H1 (cell line): Measurements from ENCODE around the gene MCCD1. TPM values are rescaled to one million over a fixed set of nuclear protein-coding genes. Genes with fewer than 3 reads are reported as not detected.

Experiments
- CTCF ChIA-PET: fragments of 300-600 bp; sonication (Branson Sonifier 250); formaldehyde crosslinking; loops from one replicate; lab custom pipeline; 2021; ENCODE audit not compliant: partially characterized antibody; lab: Charles Lee
- POLR2A ChIA-PET: fragments of 300-600 bp; sonication (Branson Sonifier 250); formaldehyde crosslinking; loops from one replicate; lab custom pipeline; 2021; ENCODE audit warnings: inconsistent platforms; ENCODE audit not compliant: partially characterized antibody; lab: Charles Lee
- DNase-seq, 2 experiments: peaks; one replicate each; pipeline versions ENCODE4 v3.0.0 to v3.0.0-alpha.2; 2010 to 2022; ENCODE audit warnings: low spot score in 2 of 2, low read depth in 1 of 2, mixed read lengths in 1 of 2
- FAIRE-seq: peaks from 2 replicates; lab custom pipeline; 2011; peaks lifted over from hg19 to GRCh38; lab: Jason Lieb, UNC
- H2AFZ ChIP-seq: 2 replicates; pipeline ENCODE4 v1.8.1; 2012; ENCODE audit warnings: low read length, inconsistent platforms
- H2AK5ac ChIP-seq: 2 replicates; pipeline ENCODE4 v1.6.1; 2013; ENCODE audit warnings: low read depth, low read length
- H2BK120ac ChIP-seq: replicated peaks from 2 replicates; pipeline ENCODE3; 2013; ENCODE audit warnings: low read depth, low read length, inconsistent platforms
- H2BK12ac ChIP-seq: 2 replicates; pipeline ENCODE4 v1.6.1; 2013; ENCODE audit warnings: low read depth, low read length
- H2BK15ac ChIP-seq: 2 replicates; pipeline ENCODE4 v1.6.1; 2013; ENCODE audit warnings: low read length
- H2BK20ac ChIP-seq: 2 replicates; pipeline ENCODE4 v1.6.1; 2013; ENCODE audit warnings: low read length
- H2BK5ac ChIP-seq: 2 replicates; pipeline ENCODE4 v1.6.1; 2013; ENCODE audit warnings: low read depth, low read length
- H3K14ac ChIP-seq: 2 replicates; pipeline ENCODE4 v1.6.1; 2013; ENCODE audit warnings: inconsistent platforms; ENCODE audit not compliant: insufficient read length
- H3K18ac ChIP-seq: 2 replicates; pipeline ENCODE4 v1.6.1; 2013; ENCODE audit warnings: low read length; ENCODE audit errors: extremely low read depth
- H3K23ac ChIP-seq: 2 replicates; pipeline ENCODE4 v1.6.1; 2013; ENCODE audit warnings: inconsistent platforms; ENCODE audit not compliant: insufficient read length
- H3K23me2 ChIP-seq: 2 replicates; pipeline ENCODE4 v1.6.1; 2013; ENCODE audit warnings: low read depth, low read length
- H3K27ac ChIP-seq: 2 replicates; pipeline ENCODE4 v1.6.1; 2011; ENCODE audit warnings: low read depth, low read length, inconsistent platforms
- H3K27me3 ChIP-seq, 4 experiments: replicated peaks in 1 of 4; 1 replicate in 1 of 4; 2 replicates in 3 of 4; pipeline versions ENCODE4 v1.6.1 to v1.8.1; 2011 to 2013; ENCODE audit warnings: low read length in 3 of 4, mild to moderate bottlenecking in 3 of 4, inconsistent platforms in 2 of 4, mixed read lengths in 2 of 4, moderate library complexity in 1 of 4; ENCODE audit not compliant: control insufficient read depth in 3 of 4, insufficient read depth in 3 of 4; ENCODE audit errors: extremely low read depth in 1 of 4
- H3K36me3 ChIP-seq, 4 experiments: 2 replicates each; pipeline versions ENCODE4 v1.6.1 to v1.8.1; 2011 to 2013; ENCODE audit warnings: mild to moderate bottlenecking in 4 of 4, low read length in 3 of 4, moderate library complexity in 2 of 4, control low read depth in 1 of 4, inconsistent platforms in 1 of 4; ENCODE audit not compliant: insufficient read depth in 4 of 4, control insufficient read depth in 2 of 4
- H3K4ac ChIP-seq: replicated peaks from 2 replicates; pipeline ENCODE3; 2013; ENCODE audit warnings: low read length, low read depth, mixed read lengths, inconsistent platforms; ENCODE audit not compliant: insufficient read length
- H3K4me1 ChIP-seq, 4 experiments: replicated peaks in 1 of 4; 1 replicate in 1 of 4; 2 replicates in 3 of 4; pipeline versions ENCODE4 v1.6.1 to v1.8.1; 2011 to 2013; ENCODE audit warnings: low read length in 3 of 4, inconsistent platforms in 2 of 4, mixed read lengths in 1 of 4; ENCODE audit not compliant: insufficient read depth in 4 of 4, control insufficient read depth in 3 of 4
- H3K4me2 ChIP-seq, 2 experiments: 2 replicates each; pipeline versions ENCODE4 v1.6.1 to v1.8.1; 2011 to 2013; ENCODE audit warnings: low read depth in 2 of 2, low read length in 2 of 2, control low read depth in 1 of 2, inconsistent platforms in 1 of 2, mild to moderate bottlenecking in 1 of 2; ENCODE audit not compliant: insufficient read depth in 1 of 2
- H3K4me3 ChIP-seq, 4 experiments: fragments of 200-600, 300-600 bp in 1 of 4; sonication (generic), shearing (Covaris generic), sonication (Bioruptor Twin) in 1 of 4; 2 replicates each; pipeline versions ENCODE4 v1.5.1 to v1.8.1; 2011 to 2016; ENCODE audit warnings: low read length in 4 of 4, low read depth in 3 of 4, control low read depth in 2 of 4, inconsistent platforms in 2 of 4, mild to moderate bottlenecking in 2 of 4, mixed read lengths in 1 of 4, moderate library complexity in 1 of 4; ENCODE audit not compliant: insufficient read depth in 2 of 4; ENCODE audit errors: extremely low read depth in 1 of 4
- H3K56ac ChIP-seq: replicated peaks from 2 replicates; pipeline ENCODE3; 2013; ENCODE audit warnings: low read depth, mild to moderate bottlenecking, mixed read lengths, low read length, inconsistent platforms; ENCODE audit not compliant: insufficient read length
- H3K79me1 ChIP-seq: 2 replicates; pipeline ENCODE4 v1.6.1; 2013; ENCODE audit warnings: low read depth, low read length, control low read depth
- H3K79me2 ChIP-seq, 2 experiments: 2 replicates each; pipeline versions ENCODE4 v1.6.1 to v1.8.1; 2012 to 2013; ENCODE audit warnings: low read length in 2 of 2, mild to moderate bottlenecking in 2 of 2, inconsistent platforms in 1 of 2; ENCODE audit not compliant: insufficient read depth in 2 of 2, control insufficient read depth in 1 of 2
- H3K9ac ChIP-seq, 4 experiments: replicated peaks in 1 of 4; 1 replicate in 1 of 4; 2 replicates in 3 of 4; pipeline versions ENCODE4 v1.6.1 to v1.8.1; 2011 to 2013; ENCODE audit warnings: low read depth in 3 of 4, low read length in 3 of 4, control low read depth in 2 of 4, mild to moderate bottlenecking in 2 of 4, moderate library complexity in 2 of 4, inconsistent platforms in 1 of 4; ENCODE audit errors: extremely low read depth in 1 of 4
- H3K9me3 ChIP-seq, 2 experiments: 2 replicates each; pipeline versions ENCODE4 v1.6.1 to v1.8.1; 2012 to 2013; ENCODE audit warnings: mild to moderate bottlenecking in 2 of 2, moderate library complexity in 2 of 2, control low read depth in 1 of 2, inconsistent platforms in 1 of 2, low read depth in 1 of 2, low read length in 1 of 2, mixed read lengths in 1 of 2; ENCODE audit not compliant: insufficient read depth in 2 of 2
- H4K20me1 ChIP-seq, 2 experiments: replicated peaks in 1 of 2; 2 replicates each; pipeline versions ENCODE3 to v1.8.1; 2011 to 2013; ENCODE audit warnings: inconsistent platforms in 2 of 2, low read length in 2 of 2, mild to moderate bottlenecking in 1 of 2; ENCODE audit not compliant: insufficient read depth in 2 of 2, control insufficient read depth in 1 of 2
- H4K5ac ChIP-seq: 2 replicates; pipeline ENCODE4 v1.6.1; 2013; ENCODE audit warnings: low read length, low read depth, mixed read lengths, inconsistent platforms; ENCODE audit not compliant: insufficient read length
- H4K8ac ChIP-seq: 2 replicates; pipeline ENCODE4 v1.8.0; 2013; ENCODE audit warnings: mild to moderate bottlenecking, moderate library complexity, low read length, inconsistent platforms; ENCODE audit not compliant: insufficient read depth; ENCODE audit errors: extremely low read depth
- H4K91ac ChIP-seq: replicated peaks from 2 replicates; pipeline ENCODE3; 2013; ENCODE audit warnings: low read length, mixed read lengths, inconsistent platforms; ENCODE audit not compliant: insufficient read length
- BCL11A ChIP-seq, 2 experiments: IDR thresholded peaks; one replicate each; pipeline ENCODE4 v1.6.1; 2011; ENCODE audit warnings: low read depth in 2 of 2, low read length in 2 of 2, mild to moderate bottlenecking in 2 of 2
- CREB1 ChIP-seq: IDR thresholded peaks from 2 replicates; pipeline ENCODE4 v1.6.1; 2012; ENCODE audit warnings: inconsistent platforms
- RAD21 ChIP-seq, 2 experiments: IDR thresholded peaks in 1 of 2; conservative IDR thresholded peaks in 1 of 2; 2 replicates each; pipeline ENCODE4 v1.6.1; 2011; ENCODE audit warnings: low read depth in 2 of 2, low read length in 2 of 2, improper control_type of control experiment in 1 of 2, inconsistent platforms in 1 of 2, mild to moderate bottlenecking in 1 of 2, moderate library complexity in 1 of 2
- SP1 ChIP-seq: IDR thresholded peaks from 2 replicates; pipeline ENCODE4 v1.6.1; 2011; ENCODE audit warnings: low read depth, low read length
- SUZ12 ChIP-seq: fragments of 200-600 bp; sonication (generic); IDR thresholded peaks from 2 replicates; pipeline ENCODE4 v1.6.1; 2012; ENCODE audit warnings: mild to moderate bottlenecking, inconsistent platforms, low read length, moderate library complexity, mixed read lengths
- TAF7 ChIP-seq: optimal IDR thresholded peaks from 2 replicates; pipeline ENCODE3; 2011; ENCODE audit warnings: low read depth, mild to moderate bottlenecking, inconsistent platforms, low read length, moderate library complexity, borderline replicate concordance
- WGBS, 2 experiments: shearing (Covaris generic) in 1 of 2; methylation state at CpG; one replicate each; pipeline versions ENCODE4 v1.1.6 to v1.1.7; 2013 to 2015; ENCODE audit warnings: low lambda C conversion rate in 2 of 2, mixed read lengths in 2 of 2, inconsistent platforms in 1 of 2, low coverage in 1 of 2, missing lambda C conversion rate in 1 of 2; ENCODE audit not compliant: insufficient replicate concordance in 2 of 2, insufficient coverage in 1 of 2, insufficient read length in 1 of 2; ENCODE audit errors: extremely low coverage in 1 of 2, missing lambda C conversion rate in 1 of 2; 5-methylcytosine and 5-hydroxymethylcytosine counted together
- polyA plus RNA-seq, 7 experiments: library from polyadenylated mRNA; depleted of rRNA in 3 of 7; stranded (reverse) in 5 of 7; unstranded in 2 of 7; fragments of >200 nt in 5 of 7; fragments of 200-250 nt in 2 of 7; gene quantifications; 1 replicate in 5 of 7; 2 replicates in 1 of 7; 4 replicates in 1 of 7; pipeline versions ENCODE4 v1.2.1 to v1.2.3, GENCODE V29; 2011 to 2013; ENCODE audit warnings: missing spikeins in 2 of 7, mixed read lengths in 2 of 7
- total RNA-seq: library from RNA; stranded (reverse); fragmentation: NEBNext Ultra II Directional; extraction: Animal tissue kit (Norgen Biotek cat#: 25700); gene quantifications from 2 replicates; pipeline ENCODE4 v1.2.1, GENCODE V29; 2021
- TF ChIP-seq, protein P1 (sequence below): IDR thresholded peaks from 2 replicates; pipeline ENCODE4 v1.6.1; 2012; ENCODE audit warnings: inconsistent platforms

The MCCD1 gene
- total and polyA plus RNA-seq, 2 of the 8 experiments (the other 6 are each of a cell fraction or from before 2014, with no cell fraction given): not detected

DNA sequence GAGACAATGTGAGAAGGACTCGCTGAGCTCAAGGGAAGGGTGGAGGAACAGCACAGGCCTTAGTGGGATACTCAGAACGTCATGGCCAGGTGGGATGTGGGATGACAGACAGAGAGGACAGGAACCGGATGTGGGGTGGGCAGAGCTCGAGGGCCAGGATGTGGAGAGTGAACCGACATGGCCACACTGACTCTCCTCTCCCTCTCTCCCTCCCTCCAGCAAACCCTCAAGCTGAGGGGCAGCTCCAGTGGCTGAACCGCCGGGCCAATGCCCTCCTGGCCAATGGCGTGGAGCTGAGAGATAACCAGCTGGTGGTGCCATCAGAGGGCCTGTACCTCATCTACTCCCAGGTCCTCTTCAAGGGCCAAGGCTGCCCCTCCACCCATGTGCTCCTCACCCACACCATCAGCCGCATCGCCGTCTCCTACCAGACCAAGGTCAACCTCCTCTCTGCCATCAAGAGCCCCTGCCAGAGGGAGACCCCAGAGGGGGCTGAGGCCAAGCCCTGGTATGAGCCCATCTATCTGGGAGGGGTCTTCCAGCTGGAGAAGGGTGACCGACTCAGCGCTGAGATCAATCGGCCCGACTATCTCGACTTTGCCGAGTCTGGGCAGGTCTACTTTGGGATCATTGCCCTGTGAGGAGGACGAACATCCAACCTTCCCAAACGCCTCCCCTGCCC is 48.3 kb downstream of the MCCD1 start:
- no peak overlapping the region for H3K27ac ChIP-seq
- H3K56ac ChIP-seq: no peak overlapping the region
- no peak overlapping the region for H2AFZ ChIP-seq
- H3K79me1 ChIP-seq: no peaks in the 10 kb centered on the region
- peaks cover 0 to 8% (median 7%) of the 10 kb centered on the region in 4 experiments; a peak in 5 of 7 replicates for H3K27me3 ChIP-seq
- H3K23me2 ChIP-seq: peaks cover 9% of the 10 kb centered on the region; the same call in 1 of the 2 replicates
- no peak overlapping the region for H3K4me3 ChIP-seq
- no peak overlapping the region for H3K4ac ChIP-seq
- H3K14ac ChIP-seq: no peak overlapping the region
- no peaks in the 10 kb centered on the region for H4K20me1 ChIP-seq
- CTCF ChIA-PET: interaction anchor here (0.5 to 19.2 kb wide), 8 partner anchors 8 to 348 kb away, joined by 3 to 640 read pairs (median 11); partner anchors contain the start of genes ATP6V1G2, GPANK1, LST1 and LTB
- no peak overlapping the region for H4K5ac ChIP-seq
- H2BK20ac ChIP-seq: no peak overlapping the region
- no peak overlapping the region for H3K23ac ChIP-seq
- no peak overlapping the region for H3K9ac ChIP-seq
- no peaks in the 10 kb centered on the region for H3K79me2 ChIP-seq
- no peak overlapping the region for H2AK5ac ChIP-seq
- no peak overlapping the region for H2BK120ac ChIP-seq
- no peak overlapping the region for H2BK5ac ChIP-seq
- H4K8ac ChIP-seq: no peak overlapping the region
- no peak for TF ChIP-seq TAF7
- TF ChIP-seq SP1: no peak
- TF ChIP-seq CREB1: no peak
- TF ChIP-seq BCL11A (IDR thresholded peaks at IDR 0.05; ENCODE audit: low read depth in 2 of 2, low read length in 2 of 2): no peak
- TF ChIP-seq, protein P1, sequence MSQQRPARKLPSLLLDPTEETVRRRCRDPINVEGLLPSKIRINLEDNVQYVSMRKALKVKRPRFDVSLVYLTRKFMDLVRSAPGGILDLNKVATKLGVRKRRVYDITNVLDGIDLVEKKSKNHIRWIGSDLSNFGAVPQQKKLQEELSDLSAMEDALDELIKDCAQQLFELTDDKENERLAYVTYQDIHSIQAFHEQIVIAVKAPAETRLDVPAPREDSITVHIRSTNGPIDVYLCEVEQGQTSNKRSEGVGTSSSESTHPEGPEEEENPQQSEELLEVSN: no peak
- no peak for TF ChIP-seq RAD21 (IDR thresholded peaks at IDR 0.05 in 1 of 2, conservative IDR thresholded peaks at IDR 0.05 in 1 of 2; ENCODE audit: low read depth in 2 of 2, low read length in 2 of 2)
- no peak for TF ChIP-seq SUZ12
- H2BK12ac ChIP-seq: no peak overlapping the region
- no peak overlapping the region for H4K91ac ChIP-seq
- H3K36me3 ChIP-seq: no peaks in the 10 kb centered on the region
- H3K18ac ChIP-seq: no peak overlapping the region
- no peaks in the 10 kb centered on the region for H3K9me3 ChIP-seq
- POLR2A ChIA-PET: interaction anchor here (0.8 to 12.2 kb wide), 12 partner anchors 10 to 75 kb away, joined by 3 to 110 read pairs (median 4); partner anchors contain the start of genes ATP6V1G2, DDX39B, MCCD1 and NFKBIL1
- H3K4me2 ChIP-seq: no peak overlapping the region
- DNase-seq: no peak
- no peak for FAIRE-seq
- WGBS, 2 experiments: 87% methylated on average over 18 of the region's 19 CpGs; no CpG with 5 or more reads in 1 of the 2 experiments
- H3K4me1 ChIP-seq: peaks cover 0 to 6% (median 5%) of the 10 kb centered on the region in 4 experiments; a peak in 6 of 7 replicates
- no peak overlapping the region; the same call in 1 of the 2 replicates for H2BK15ac ChIP-seq
